K562 (cell line): ENCODE measurements around the gene ATXN1. TPM values are rescaled to one million over a fixed set of nuclear protein-coding genes. Genes with fewer than 3 reads are reported as not detected.
A peak's percentile ranks its signal among the peaks of the same experiment; 100 is the strongest.

Source experiments
- ATAC-seq: fragments of 200-7000 bp; cut with Tn5 transposase; 3 replicates; pipeline ENCODE4 v1.9.1; 2020; ENCODE audit warnings: moderate library complexity
- BruUV-seq: library from RNA; stranded (reverse); fragments of 400-500 nt; replicated peaks from 2 replicates; lab custom pipeline; 2021; lab: Mats Ljungman, UMichigan
- CTCF ChIA-PET: fragments of 300-600 bp; formaldehyde crosslinking; extraction: SDS; loops from one replicate; lab custom pipeline; 2021; ENCODE audit warnings: low intra/inter-chr PET ratio; lab: Yijun Ruan, JAX
- POLR2A ChIA-PET: fragments of 300-600, 350-650 bp; sonication (Branson Sonifier 250); formaldehyde crosslinking; extraction: SDS; loops from one replicate; lab custom pipeline; 2021; ENCODE audit warnings: antibody characterized with exemption, inconsistent platforms; lab: Yijun Ruan, JAX
- DNase-seq, 4 experiments: peaks; one replicate each; pipeline versions ENCODE4 v3.0.0 to v3.0.0-alpha.2; 2011 to 2018; ENCODE audit warnings: low spot score in 3 of 4, mixed read lengths in 3 of 4; ENCODE audit errors: extremely low read depth in 1 of 4
- FAIRE-seq: peaks from 2 replicates; lab custom pipeline; 2011; peaks lifted over from hg19 to GRCh38; lab: Jason Lieb, UNC
- H2AFZ ChIP-seq: 2 replicates; pipeline ENCODE4 v1.6.0; 2011; ENCODE audit warnings: low read depth, low read length, control low read depth, inconsistent platforms
- H3K27ac ChIP-seq: fragments of 200-600 bp; 3 replicates; pipeline ENCODE4 v1.8.0; 2011; ENCODE audit warnings: low read depth, mild to moderate bottlenecking, control low read depth, inconsistent platforms, low read length, moderate library complexity, mixed read lengths; ENCODE audit errors: extremely low read depth
- H3K27me3 ChIP-seq, 2 experiments: fragments of 300-600 bp in 1 of 2; 2 replicates in 1 of 2; 3 replicates in 1 of 2; pipeline versions ENCODE4 v1.6.0 to v1.8.0; 2011; ENCODE audit warnings: inconsistent platforms in 2 of 2, low read length in 2 of 2, mild to moderate bottlenecking in 1 of 2, mixed read lengths in 1 of 2, moderate library complexity in 1 of 2; ENCODE audit not compliant: control insufficient read depth in 2 of 2, insufficient read depth in 2 of 2
- H3K36me3 ChIP-seq: fragments of 300-600 bp; 3 replicates; pipeline ENCODE4 v1.8.0; 2011; ENCODE audit warnings: mild to moderate bottlenecking, low read length, inconsistent platforms; ENCODE audit not compliant: control insufficient read depth, insufficient read depth
- H3K4me1 ChIP-seq, 2 experiments: fragments of 200-600 bp in 1 of 2; replicated peaks in 1 of 2; 2 replicates in 1 of 2; 3 replicates in 1 of 2; pipeline versions ENCODE4 v1.5.1 to v1.8.0; 2011; ENCODE audit warnings: inconsistent platforms in 2 of 2, low read length in 2 of 2, mild to moderate bottlenecking in 1 of 2, mixed read lengths in 1 of 2, moderate library complexity in 1 of 2; ENCODE audit not compliant: control insufficient read depth in 2 of 2, insufficient read depth in 2 of 2
- H3K4me2 ChIP-seq: 2 replicates; pipeline ENCODE4 v1.6.1; 2011; ENCODE audit warnings: low read length, control low read depth, inconsistent platforms, mixed read lengths; ENCODE audit not compliant: insufficient read depth
- H3K4me3 ChIP-seq: fragments of 200-600 bp; sonication (generic), shearing (Covaris generic); 2 replicates; pipeline ENCODE4 v1.5.1; 2016; ENCODE audit warnings: control low read depth, inconsistent platforms
- H3K79me2 ChIP-seq: fragments of 200-600 bp; 3 replicates; pipeline ENCODE4 v1.8.0; 2011; ENCODE audit warnings: low read length, inconsistent platforms; ENCODE audit not compliant: control insufficient read depth, insufficient read depth
- H3K9ac ChIP-seq, 2 experiments: 2 replicates each; pipeline versions ENCODE4 v1.6.0 to v1.6.1; 2011; ENCODE audit warnings: low read depth in 2 of 2, low read length in 2 of 2, control low read depth in 1 of 2, inconsistent platforms in 1 of 2, mild to moderate bottlenecking in 1 of 2, mixed read lengths in 1 of 2; ENCODE audit not compliant: insufficient read depth in 1 of 2
- H3K9me1 ChIP-seq: one replicate; pipeline ENCODE4 v1.6.0; 2011; ENCODE audit warnings: inconsistent platforms, mild to moderate bottlenecking, low read length, moderate library complexity; ENCODE audit not compliant: control insufficient read depth, insufficient read depth
- H3K9me3 ChIP-seq: replicated peaks from 2 replicates; pipeline ENCODE4 v1.5.1; 2011; ENCODE audit warnings: low read depth, low read length, inconsistent platforms; ENCODE audit not compliant: control insufficient read depth, insufficient read depth
- H4K20me1 ChIP-seq: replicated peaks from 2 replicates; pipeline ENCODE4 v1.6.1; 2011; ENCODE audit warnings: low read length, inconsistent platforms, mixed read lengths; ENCODE audit not compliant: control insufficient read depth, insufficient read depth
- ARNT ChIP-seq, 2 experiments: fragments of 450-650 bp; IDR thresholded peaks; 2 replicates each; pipeline ENCODE4 v1.6.1; 2016; ENCODE audit warnings: mild to moderate bottlenecking in 1 of 2
- CBX8 ChIP-seq: fragments of 200-600 bp; sonication (generic); IDR thresholded peaks from 2 replicates; pipeline ENCODE4 v1.6.1; 2012; ENCODE audit warnings: borderline replicate concordance, mixed run types, low read depth, mild to moderate bottlenecking, moderate library complexity, mixed read lengths, low read length, control low read depth, inconsistent platforms; ENCODE audit not compliant: poor library complexity, severe bottlenecking; ENCODE audit errors: extremely low read depth
- WGBS: fragments of 100-300 bp; shearing (Covaris generic); methylation state at CpG from one replicate; pipeline ENCODE4 v1.1.6; 2016; ENCODE audit warnings: low coverage, mixed read lengths; ENCODE audit not compliant: insufficient coverage; ENCODE audit errors: missing lambda C conversion rate; 5-methylcytosine and 5-hydroxymethylcytosine counted together
- in situ Hi-C: fragments of 300-500 bp; cut with MboI; formaldehyde crosslinking; loops from 4 replicates; pipeline ENCODE4 v1.15.0; 2018; ENCODE audit warnings: inconsistent platforms, mixed read lengths
- intact Hi-C: fragments of 100-400 bp; cut with micrococcal nuclease; formaldehyde crosslinking; loops from 2 replicates; pipeline ENCODE4 v1.14.2; 2022
- polyA plus RNA-seq, 8 experiments: library from polyadenylated mRNA; depleted of rRNA in 4 of 8; stranded (reverse) in 5 of 8; unstranded in 3 of 8; fragments of >200 nt; fragmentation: Nextera tagmentation in 2 of 8; fragmentation: Illumina TruSeq in 1 of 8; extraction: Ambion mirVana in 2 of 8; extraction: Trizol in 1 of 8; gene quantifications; 2 replicates each; pipeline versions ENCODE4 v1.2.1 to v1.2.3, GENCODE V29; 2011 to 2014; ENCODE audit warnings: inconsistent platforms in 1 of 8, missing spikeins in 1 of 8
- total RNA-seq, 7 experiments: library from RNA; depleted of rRNA in 6 of 7; stranded (reverse); fragments of >200 nt in 6 of 7; fragmentation: Illumina TruSeq in 2 of 7; extraction: Trizol in 2 of 7; gene quantifications; 2 replicates each; pipeline versions ENCODE4 v1.2.1 to v1.2.3, GENCODE V29; 2011 to 2021; ENCODE audit warnings: low replicate concordance in 1 of 7

Gene ATXN1
- total and polyA plus RNA-seq, 9 of the 15 experiments (the other 6 are each of a cell fraction or from before 2014, with no cell fraction given) = under 0.01 to 1.2 (median 0.58) TPM

DNA sequence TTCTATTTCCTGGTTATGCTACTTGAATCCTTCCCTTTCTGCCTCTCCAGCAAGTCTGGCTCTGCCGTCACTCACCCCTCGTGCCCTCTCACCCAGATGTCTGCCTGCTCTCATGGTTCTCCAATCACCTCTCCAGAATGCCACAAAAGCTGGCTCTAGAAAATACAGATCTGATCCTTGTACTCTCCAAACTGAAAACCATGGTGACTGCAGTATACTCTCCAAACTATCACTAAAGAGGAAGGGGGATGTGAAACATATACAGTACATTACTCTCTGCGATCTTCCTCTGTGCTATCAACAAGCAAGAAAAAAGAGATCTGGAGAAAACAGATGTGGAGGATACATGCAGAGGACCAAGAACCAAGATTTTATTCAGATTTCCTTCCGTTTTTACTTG is 91.1 kb downstream of the ATXN1 start:
- Histone ChIP-seq H3K9me3 (no peaks in the 10 kb centered on the region), H3K4me1 (no peaks in the 10 kb centered on the region), H3K9ac (no peak overlapping the region), H3K79me2 (no peaks in the 10 kb centered on the region), H3K4me2 (no peak overlapping the region), H3K9me1 (no peaks in the 10 kb centered on the region), H3K27me3 (no peaks in the 10 kb centered on the region; a peak in 1 of 5 replicates), H3K27ac (no peak overlapping the region), H4K20me1 (no peaks in the 10 kb centered on the region), H3K4me3 (no peak overlapping the region), H3K36me3 (no peaks in the 10 kb centered on the region), H2AFZ (no peak overlapping the region)
- in situ Hi-C loops (no loop called here), intact Hi-C loops (no loop called here)
- BruUV-seq = no TSS peak
- ATAC-seq (no peak), DNase-seq (no peak), FAIRE-seq (no peak)
- TF ChIP-seq ARNT (IDR thresholded peaks at IDR 0.05) = no peak
- POLR2A ChIA-PET = no interaction called here
- CTCF ChIA-PET = no interaction called here
- WGBS = 2% methylated on average over 4 of the region's 4 CpGs

DNA sequence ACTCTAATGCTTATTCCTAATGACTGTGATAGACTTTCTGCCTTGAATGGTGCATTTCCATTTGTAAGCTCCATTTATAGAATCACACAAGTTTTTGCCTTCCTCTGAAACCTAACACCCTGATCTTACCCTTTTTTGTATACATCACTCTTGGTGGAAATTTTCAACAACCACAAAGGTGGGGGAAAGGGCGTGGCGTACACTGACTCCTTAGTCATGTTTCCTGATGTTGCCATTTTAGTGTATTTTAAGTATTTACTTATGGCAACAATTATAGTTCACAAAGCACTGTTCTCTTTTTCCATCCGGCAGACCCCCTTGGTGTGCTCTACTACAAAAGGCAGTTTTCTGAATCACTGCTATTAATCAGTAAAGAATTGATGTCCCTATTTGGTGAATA is 92.0 kb downstream of the ATXN1 start:
- ChIA-PET CTCF (no interaction called here), POLR2A (no interaction called here)
- intact Hi-C loops = no loop called here
- TF ChIP-seq CBX8 = no peak
- DNase-seq (no peak), ATAC-seq (no peak), FAIRE-seq (peak; percentile 49)
- in situ Hi-C loops = no loop called here
- no peaks in the 10 kb centered on the region for H3K9me3 ChIP-seq
- no peak overlapping the region for H3K9ac ChIP-seq
- 3% methylated on average over 3 of the region's 3 CpGs for WGBS
- no TSS peak for BruUV-seq
- H3K36me3 ChIP-seq = no peaks in the 10 kb centered on the region
- no peaks in the 10 kb centered on the region for H3K79me2 ChIP-seq
- H3K4me2 ChIP-seq = no peak overlapping the region
- no peak overlapping the region for H2AFZ ChIP-seq
- no peaks in the 10 kb centered on the region; a peak in 1 of 5 replicates for H3K27me3 ChIP-seq
- H3K4me1 ChIP-seq = no peaks in the 10 kb centered on the region
- H3K9me1 ChIP-seq = no peaks in the 10 kb centered on the region
- H3K4me3 ChIP-seq = no peak overlapping the region
- H4K20me1 ChIP-seq = no peaks in the 10 kb centered on the region
- H3K27ac ChIP-seq = no peak overlapping the region
